ENCODE data around the gene IGLL1.

DNA sequence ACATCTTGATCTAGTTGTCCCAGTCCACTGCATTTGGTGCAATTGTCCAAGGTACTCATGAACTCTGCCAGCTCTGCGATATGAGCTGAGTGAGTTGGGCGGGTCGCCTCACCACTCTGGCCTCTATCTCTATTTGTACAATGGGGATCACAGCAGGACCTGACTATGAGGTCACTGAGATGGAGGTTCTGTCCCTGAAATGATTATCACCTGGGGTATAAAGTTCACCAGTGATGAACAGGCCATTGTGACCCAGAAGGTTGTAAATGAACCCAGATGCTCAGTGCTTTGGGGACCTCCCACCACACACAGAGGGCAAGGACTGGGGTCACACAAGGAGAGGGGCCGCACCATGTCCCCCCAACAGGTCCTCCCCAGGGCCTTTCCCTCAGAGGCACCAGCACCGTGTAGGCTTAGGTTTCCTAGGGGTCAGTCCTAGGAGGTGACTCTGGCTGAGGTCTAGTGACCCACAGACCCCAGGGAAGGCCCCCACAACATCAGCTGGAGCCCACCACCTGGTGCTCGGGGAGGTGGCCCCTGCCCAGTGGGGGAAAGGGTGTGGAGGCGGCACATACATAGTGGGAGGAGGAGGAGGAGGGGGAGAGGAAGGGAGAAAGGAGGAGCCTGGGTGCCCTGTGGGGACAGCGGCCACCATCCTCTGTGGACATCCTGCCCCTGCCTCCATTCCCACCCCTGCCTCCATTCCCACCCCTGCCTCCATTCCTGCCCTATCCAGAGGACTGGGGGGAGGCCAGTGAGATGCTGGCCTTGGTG, 25.0 kb upstream of the IGLL1 start:
- TF ChIP-seq MAX (IDR thresholded peaks at IDR 0.05; ENCODE audit: low read depth, low read length) (no peak), MYC (IDR thresholded peaks at IDR 0.05; ENCODE audit: low read depth, low read length) (no peak), POLR2A (IDR thresholded peaks at IDR 0.05; ENCODE audit: extremely low read depth, insufficient read length) (no peak)
- TF ChIP-seq, protein P1, sequence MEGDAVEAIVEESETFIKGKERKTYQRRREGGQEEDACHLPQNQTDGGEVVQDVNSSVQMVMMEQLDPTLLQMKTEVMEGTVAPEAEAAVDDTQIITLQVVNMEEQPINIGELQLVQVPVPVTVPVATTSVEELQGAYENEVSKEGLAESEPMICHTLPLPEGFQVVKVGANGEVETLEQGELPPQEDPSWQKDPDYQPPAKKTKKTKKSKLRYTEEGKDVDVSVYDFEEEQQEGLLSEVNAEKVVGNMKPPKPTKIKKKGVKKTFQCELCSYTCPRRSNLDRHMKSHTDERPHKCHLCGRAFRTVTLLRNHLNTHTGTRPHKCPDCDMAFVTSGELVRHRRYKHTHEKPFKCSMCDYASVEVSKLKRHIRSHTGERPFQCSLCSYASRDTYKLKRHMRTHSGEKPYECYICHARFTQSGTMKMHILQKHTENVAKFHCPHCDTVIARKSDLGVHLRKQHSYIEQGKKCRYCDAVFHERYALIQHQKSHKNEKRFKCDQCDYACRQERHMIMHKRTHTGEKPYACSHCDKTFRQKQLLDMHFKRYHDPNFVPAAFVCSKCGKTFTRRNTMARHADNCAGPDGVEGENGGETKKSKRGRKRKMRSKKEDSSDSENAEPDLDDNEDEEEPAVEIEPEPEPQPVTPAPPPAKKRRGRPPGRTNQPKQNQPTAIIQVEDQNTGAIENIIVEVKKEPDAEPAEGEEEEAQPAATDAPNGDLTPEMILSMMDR (IDR thresholded peaks at IDR 0.05; ENCODE audit: low read depth, low read length): no peak
